ENCODE results near the gene SYTL1.

The SYTL1 gene

GRCh38 chr1:27321813-27322568, 19.8 kb upstream of the SYTL1 start, which contains the start of gene TMEM222:
Gene TMEM222, plus strand, starts transcription at chr1:27322163. Its CDS starts 35 bp downstream, at chr1:27322198.
- DNase-seq (ENCODE audit: low read depth): peak; percentile 90

- DNase-seq (ENCODE audit: low read depth): no peak
These were observed 19.1 kb upstream of the SYTL1 start for GRCh38 chr1:27322569-27323240.

- no peak for DNase-seq (ENCODE audit: low read depth)
These were observed 16.5 kb upstream of the SYTL1 start for GRCh38 chr1:27325286-27325685.

GRCh38 chr1:27327964-27328363, 13.9 kb upstream of the SYTL1 start:
- no peak for DNase-seq (ENCODE audit: low read depth)

- DNase-seq (ENCODE audit: low read depth): no peak
These were observed 11.0 kb upstream of the SYTL1 start for GRCh38 chr1:27330786-27331185.

- DNase-seq (ENCODE audit: low read depth): no peak
These were observed 10.4 kb upstream of the SYTL1 start for GRCh38 chr1:27331426-27331825.

- DNase-seq (ENCODE audit: low read depth): no peak
These were observed 9.9 kb upstream of the SYTL1 start for GRCh38 chr1:27331922-27332321.

GRCh38 chr1:27332536-27333281, 9.1 kb upstream of the SYTL1 start:
- DNase-seq (ENCODE audit: low read depth): peak; percentile 38

- no peak for DNase-seq (ENCODE audit: low read depth)
These were observed 8.0 kb upstream of the SYTL1 start for GRCh38 chr1:27333717-27334279.

- no peak for DNase-seq (ENCODE audit: low read depth)
These were observed 6.1 kb upstream of the SYTL1 start for GRCh38 chr1:27335506-27336422.

GRCh38 chr1:27336756-27337155, 5.1 kb upstream of the SYTL1 start:
- no peak for DNase-seq (ENCODE audit: low read depth)

- no peak for DNase-seq (ENCODE audit: low read depth)
These were observed 3.1 kb upstream of the SYTL1 start for GRCh38 chr1:27338751-27339150.

- DNase-seq (ENCODE audit: low read depth): no peak
These were observed 2.6 kb upstream of the SYTL1 start for GRCh38 chr1:27339213-27339612.

GRCh38 chr1:27342391-27342777, 562 bp downstream of the SYTL1 start:
- DNase-seq (ENCODE audit: low read depth): no peak

- DNase-seq (ENCODE audit: low read depth): peak; percentile 50
These were observed 1.2 kb downstream of the SYTL1 start for GRCh38 chr1:27342778-27343638.

- no peak for DNase-seq (ENCODE audit: low read depth)
These were observed 1.8 kb downstream of the SYTL1 start for GRCh38 chr1:27343639-27344025.

GRCh38 chr1:27345272-27345671, 3.5 kb downstream of the SYTL1 start:
- no peak for DNase-seq (ENCODE audit: low read depth)

- no peak for DNase-seq (ENCODE audit: low read depth)
These were observed 4.5 kb downstream of the SYTL1 start for GRCh38 chr1:27346357-27346756.

GRCh38 chr1:27346991-27347624, 5.3 kb downstream of the SYTL1 start:
- no peak for DNase-seq (ENCODE audit: low read depth)
